Calu3 (cell line): ENCODE measurements around the gene ZBTB33. TPM values are rescaled to one million over a fixed set of nuclear protein-coding genes. Genes with fewer than 3 reads are reported as not detected.

Experiments used
- BruUV-seq: library from RNA; stranded (reverse); fragments of 400-500 nt; replicated peaks from 2 replicates; lab custom pipeline; 2021; lab: Mats Ljungman, UMichigan
- CTCF ChIA-PET: fragments of 300-600 bp; sonication (Branson Sonifier 250); formaldehyde crosslinking; loops from one replicate; lab custom pipeline; 2022; ENCODE audit warnings: antibody characterized with exemption; lab: Charles Lee
- DNase-seq: peaks from one replicate; pipeline ENCODE4 v3.0.0; 2022
- H3K27ac Mint-ChIP-seq: one replicate; pipeline ENCODE4 v1.8.0; 2022; ENCODE audit warnings: mixed read lengths; ENCODE audit not compliant: unreplicated experiment
- H3K27me3 Mint-ChIP-seq: one replicate; pipeline ENCODE4 v1.8.0; 2022; ENCODE audit warnings: mixed read lengths; ENCODE audit not compliant: unreplicated experiment
- H3K36me3 Mint-ChIP-seq: one replicate; pipeline ENCODE4 v1.8.0; 2022; ENCODE audit warnings: mild to moderate bottlenecking, moderate library complexity, mixed read lengths; ENCODE audit not compliant: insufficient read depth, unreplicated experiment
- H3K4me1 Mint-ChIP-seq: one replicate; pipeline ENCODE4 v1.8.0; 2022; ENCODE audit warnings: mild to moderate bottlenecking, low read depth, mixed read lengths; ENCODE audit not compliant: unreplicated experiment
- H3K4me3 Mint-ChIP-seq: one replicate; pipeline ENCODE4 v1.8.0; 2022; ENCODE audit warnings: mild to moderate bottlenecking, low read depth, moderate library complexity, mixed read lengths; ENCODE audit not compliant: unreplicated experiment
- H3K9me3 Mint-ChIP-seq: one replicate; pipeline ENCODE4 v1.8.0; 2022; ENCODE audit warnings: low read depth, mixed read lengths; ENCODE audit not compliant: unreplicated experiment
- CTCF ChIP-seq: fragments of 200-600 bp; IDR thresholded peaks from one replicate; pipeline ENCODE4 v1.8.0; 2022; ENCODE audit warnings: antibody characterized with exemption; ENCODE audit not compliant: unreplicated experiment
- intact Hi-C: fragments of 100-400 bp; cut with micrococcal nuclease; formaldehyde crosslinking; loops from one replicate; pipeline ENCODE4 v1.10.0; 2022; ENCODE audit not compliant: unreplicated experiment
- total RNA-seq: library from RNA; stranded (reverse); gene quantifications from 2 replicates; pipeline ENCODE4 v1.2.3, GENCODE V29; 2022

ZBTB33 gene
- total RNA-seq, 1 experiment from 2014 or later: 22.7 TPM

- intact Hi-C loops: no loop called here
- Mint-ChIP-seq H3K9me3 (no peaks in the 10 kb centered on the region), H3K27me3 (peaks cover 13% of the 10 kb centered on the region), H3K4me1 (no peaks in the 10 kb centered on the region), H3K4me3 (no peak overlapping the region), H3K27ac (no peak overlapping the region), H3K36me3 (no peaks in the 10 kb centered on the region)
- CTCF ChIA-PET: interaction anchor here (0.7 kb wide), 2 partner anchors 34 to 56 kb away, joined by 4 to 9 read pairs; no protein-coding TSS in a partner anchor
- no peak for DNase-seq
- no TSS peak for BruUV-seq
- TF ChIP-seq CTCF: no peak
Observed at GRCh38 chrX:120274958-120275357, 24.3 kb downstream of the ZBTB33 start.

GRCh38 chrX:120281021-120281624 is 30.5 kb downstream of the ZBTB33 start:
- Mint-ChIP-seq H3K27me3 (peaks cover 36% of the 10 kb centered on the region), H3K27ac (no peak overlapping the region), H3K36me3 (no peaks in the 10 kb centered on the region), H3K4me1 (no peaks in the 10 kb centered on the region), H3K9me3 (no peaks in the 10 kb centered on the region), H3K4me3 (no peak overlapping the region)
- no peak for TF ChIP-seq CTCF
- DNase-seq: no peak
- no TSS peak for BruUV-seq
- CTCF ChIA-PET: no interaction called here
- intact Hi-C loops: no loop called here

GRCh38 chrX:120281761-120282160 is 31.1 kb downstream of the ZBTB33 start:
- no peak for DNase-seq
- no peaks in the 10 kb centered on the region for H3K9me3 Mint-ChIP-seq
- no peaks in the 10 kb centered on the region for H3K4me1 Mint-ChIP-seq
- no peak overlapping the region for H3K27ac Mint-ChIP-seq
- peaks cover 36% of the 10 kb centered on the region for H3K27me3 Mint-ChIP-seq
- intact Hi-C loops: no loop called here
- CTCF ChIA-PET: no interaction called here
- H3K36me3 Mint-ChIP-seq: no peaks in the 10 kb centered on the region
- no peak for TF ChIP-seq CTCF
- H3K4me3 Mint-ChIP-seq: no peak overlapping the region
- no TSS peak for BruUV-seq

GRCh38 chrX:120282697-120283096 is 32.1 kb downstream of the ZBTB33 start:
- CTCF ChIA-PET: no interaction called here
- no peaks in the 10 kb centered on the region for H3K4me1 Mint-ChIP-seq
- no peak for DNase-seq
- H3K27ac Mint-ChIP-seq: no peak overlapping the region
- intact Hi-C loops: no loop called here
- TF ChIP-seq CTCF: no peak
- BruUV-seq: no TSS peak
- no peaks in the 10 kb centered on the region for H3K9me3 Mint-ChIP-seq
- no peaks in the 10 kb centered on the region for H3K36me3 Mint-ChIP-seq
- H3K27me3 Mint-ChIP-seq: peaks cover 36% of the 10 kb centered on the region
- H3K4me3 Mint-ChIP-seq: no peak overlapping the region
